ENCODE results near the gene HPD.

DNA sequence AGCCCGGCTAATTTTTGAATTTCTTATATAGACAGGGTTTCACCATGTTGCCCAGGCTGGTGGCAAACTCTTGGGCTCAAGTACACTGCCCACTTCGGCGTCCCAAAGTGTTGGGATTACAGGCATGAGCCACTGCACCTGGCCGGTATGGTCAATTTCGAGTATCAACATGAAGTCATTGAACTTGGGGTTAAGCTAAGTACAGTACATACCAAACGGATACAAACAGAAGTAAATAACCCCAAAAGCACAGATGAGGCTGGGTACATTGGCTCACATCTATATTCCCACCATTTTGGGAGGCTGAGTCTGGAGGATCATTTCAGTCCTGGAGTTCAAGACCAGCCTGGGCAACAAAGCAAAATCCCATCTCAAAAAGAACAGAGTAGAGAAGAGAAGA, 16.9 kb upstream of the HPD start:
- no peak for TF ChIP-seq FOXP1 (CRISPR knock-in tag; IDR thresholded peaks at IDR 0.05; ENCODE audit: borderline replicate concordance)
- TF ChIP-seq, protein P1, sequence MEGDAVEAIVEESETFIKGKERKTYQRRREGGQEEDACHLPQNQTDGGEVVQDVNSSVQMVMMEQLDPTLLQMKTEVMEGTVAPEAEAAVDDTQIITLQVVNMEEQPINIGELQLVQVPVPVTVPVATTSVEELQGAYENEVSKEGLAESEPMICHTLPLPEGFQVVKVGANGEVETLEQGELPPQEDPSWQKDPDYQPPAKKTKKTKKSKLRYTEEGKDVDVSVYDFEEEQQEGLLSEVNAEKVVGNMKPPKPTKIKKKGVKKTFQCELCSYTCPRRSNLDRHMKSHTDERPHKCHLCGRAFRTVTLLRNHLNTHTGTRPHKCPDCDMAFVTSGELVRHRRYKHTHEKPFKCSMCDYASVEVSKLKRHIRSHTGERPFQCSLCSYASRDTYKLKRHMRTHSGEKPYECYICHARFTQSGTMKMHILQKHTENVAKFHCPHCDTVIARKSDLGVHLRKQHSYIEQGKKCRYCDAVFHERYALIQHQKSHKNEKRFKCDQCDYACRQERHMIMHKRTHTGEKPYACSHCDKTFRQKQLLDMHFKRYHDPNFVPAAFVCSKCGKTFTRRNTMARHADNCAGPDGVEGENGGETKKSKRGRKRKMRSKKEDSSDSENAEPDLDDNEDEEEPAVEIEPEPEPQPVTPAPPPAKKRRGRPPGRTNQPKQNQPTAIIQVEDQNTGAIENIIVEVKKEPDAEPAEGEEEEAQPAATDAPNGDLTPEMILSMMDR (IDR thresholded peaks at IDR 0.05), result no peak
